GM18861 (cell line): Measurements from ENCODE around the gene USP17L21.
"Not testable (repeated sequence)": the region's sequence is repeated elsewhere in the genome, so short reads cannot be mapped to it uniquely, and the experiment has no call there.

ENCODE experiments used
- ATAC-seq: cut with Tn5 transposase; IDR thresholded peaks from one replicate; pipeline ENCODE4 v1.9.1; 2021; ENCODE audit not compliant: unreplicated experiment

USP17L21 gene

DNA sequence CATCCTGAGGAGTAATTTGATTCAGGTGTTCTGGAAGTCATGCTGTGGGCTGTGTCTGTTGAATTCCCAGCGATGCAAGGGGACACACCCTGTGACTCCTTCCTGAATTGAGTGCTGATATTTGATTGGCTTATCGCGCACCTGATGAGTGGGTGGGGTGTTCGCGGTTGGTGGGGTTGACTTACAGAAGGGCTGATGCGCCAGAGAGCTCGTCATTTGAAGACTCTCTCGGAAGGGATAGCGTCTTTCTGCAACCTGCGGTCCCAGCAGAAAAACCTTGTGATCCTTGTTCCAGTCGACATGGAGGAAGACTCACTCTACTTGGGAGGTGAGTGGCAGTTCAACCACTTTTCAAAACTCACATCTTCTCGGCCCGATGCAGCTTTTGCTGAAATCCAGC, at the start of gene USP17L21:
USP17L21 (plus strand) TSS at position 301 of the 400 bp plus-strand sequence; CDS start at position 301, 0 bp downstream.
- ATAC-seq: not testable (repeated sequence)

DNA sequence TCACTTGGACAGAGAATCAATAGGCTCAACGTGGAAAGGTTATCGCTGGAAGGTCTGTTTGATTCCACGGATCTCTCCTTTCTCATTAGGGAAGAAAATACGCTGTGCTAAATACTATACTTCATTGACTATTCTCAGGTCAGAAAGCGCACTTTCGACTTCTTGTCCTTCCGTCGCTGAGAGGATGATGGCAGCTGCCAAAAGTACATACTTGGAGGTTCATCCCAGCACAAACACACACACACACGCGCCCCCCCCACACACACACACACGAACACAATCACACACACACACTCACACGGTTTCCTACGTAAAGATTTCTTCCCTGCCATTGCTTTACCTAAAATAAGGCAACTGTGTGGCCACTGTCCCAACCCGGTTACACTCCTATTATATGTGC, 48.0 kb upstream of the USP17L21 start:
- ATAC-seq: not testable (repeated sequence)

DNA sequence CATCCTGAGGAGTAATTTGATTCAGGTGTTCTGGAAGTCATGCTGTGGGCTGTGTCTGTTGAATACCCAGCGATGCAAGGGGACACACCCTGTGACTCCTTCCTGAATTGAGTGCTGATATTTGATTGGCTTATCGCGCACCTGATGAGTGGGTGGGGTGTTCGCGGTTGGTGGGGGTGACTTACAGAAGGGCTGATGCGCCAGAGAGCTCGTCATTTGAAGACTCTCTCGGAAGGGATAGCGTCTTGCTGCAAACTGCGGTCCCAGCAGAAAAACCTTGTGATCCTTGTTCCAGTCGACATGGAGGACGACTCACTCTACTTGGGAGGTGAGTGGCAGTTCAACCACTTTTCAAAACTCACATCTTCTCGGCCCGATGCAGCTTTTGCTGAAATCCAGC, 47.6 kb upstream of the USP17L21 start, which contains the start of gene USP17L11:
USP17L11 (plus strand) TSS at position 301 of the 400 bp plus-strand sequence; CDS start at position 301, 0 bp downstream.
- not testable (repeated sequence) for ATAC-seq

GRCh38 chr4:9219852-9220251, 42.8 kb upstream of the USP17L21 start, which contains the start of gene USP17L12:
Gene USP17L12 (plus strand): TSS chr4:9220152. CDS start chr4:9220152, 0 bp downstream.
- ATAC-seq: not testable (repeated sequence)

DNA sequence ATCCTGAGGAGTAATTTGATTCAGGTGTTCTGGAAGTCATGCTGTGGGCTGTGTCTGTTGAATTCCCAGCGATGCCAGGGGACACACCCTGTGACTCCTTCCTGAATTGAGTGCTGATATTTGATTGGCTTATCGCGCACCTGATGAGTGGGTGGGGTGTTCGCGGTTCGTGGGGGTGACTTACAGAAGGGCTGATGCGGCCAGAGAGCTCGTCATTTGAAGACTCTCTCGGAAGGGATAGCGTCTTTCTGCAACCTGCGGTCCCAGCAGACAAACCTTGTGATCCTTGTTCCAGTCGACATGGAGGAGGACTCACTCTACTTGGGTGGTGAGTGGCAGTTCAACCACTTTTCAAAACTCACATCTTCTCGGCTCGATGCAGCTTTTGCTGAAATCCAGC, 38.1 kb upstream of the USP17L21 start, which contains the start of gene USP17L13:
USP17L13 (plus strand) TSS at position 301 of the 400 bp plus-strand sequence; CDS start at position 301, 0 bp downstream.
- ATAC-seq: not testable (repeated sequence)

GRCh38 chr4:9230249-9230648, 32.4 kb upstream of the USP17L21 start:
- not testable (repeated sequence) for ATAC-seq

DNA sequence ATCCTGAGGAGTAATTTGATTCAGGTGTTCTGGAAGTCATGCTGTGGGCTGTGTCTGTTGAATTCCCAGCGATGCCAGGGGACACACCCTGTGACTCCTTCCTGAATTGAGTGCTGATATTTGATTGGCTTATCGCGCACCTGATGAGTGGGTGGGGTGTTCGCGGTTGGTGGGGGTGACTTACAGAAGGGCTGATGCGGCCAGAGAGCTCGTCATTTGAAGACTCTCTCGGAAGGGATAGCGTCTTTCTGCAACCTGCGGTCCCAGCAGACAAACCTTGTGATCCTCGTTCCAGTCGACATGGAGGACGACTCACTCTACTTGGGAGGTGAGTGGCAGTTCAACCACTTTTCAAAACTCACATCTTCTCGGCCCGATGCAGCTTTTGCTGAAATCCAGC, 28.6 kb upstream of the USP17L21 start, which contains the start of gene USP17L15:
USP17L15 (plus strand) TSS at position 301 of the 400 bp plus-strand sequence; CDS start at position 301, 0 bp downstream.
- not testable (repeated sequence) for ATAC-seq

- ATAC-seq: not testable (repeated sequence)
Measured at GRCh38 chr4:9238461-9238860, 24.2 kb upstream of the USP17L21 start.

DNA sequence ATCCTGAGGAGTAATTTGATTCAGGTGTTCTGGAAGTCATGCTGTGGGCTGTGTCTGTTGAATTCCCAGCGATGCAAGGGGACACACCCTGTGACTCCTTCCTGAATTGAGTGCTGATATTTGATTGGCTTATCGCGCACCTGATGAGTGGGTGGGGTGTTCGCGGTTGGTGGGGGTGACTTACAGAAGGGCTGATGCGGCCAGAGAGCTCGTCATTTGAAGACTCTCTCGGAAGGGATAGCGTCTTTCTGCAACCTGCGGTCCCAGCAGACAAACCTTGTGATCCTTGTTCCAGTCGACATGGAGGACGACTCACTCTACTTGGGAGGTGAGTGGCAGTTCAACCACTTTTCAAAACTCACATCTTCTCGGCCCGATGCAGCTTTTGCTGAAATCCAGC, 19.1 kb upstream of the USP17L21 start, which contains the start of gene USP17L17:
USP17L17 (plus strand) TSS at position 301 of the 400 bp plus-strand sequence; CDS start at position 301, 0 bp downstream.
- not testable (repeated sequence) for ATAC-seq

DNA sequence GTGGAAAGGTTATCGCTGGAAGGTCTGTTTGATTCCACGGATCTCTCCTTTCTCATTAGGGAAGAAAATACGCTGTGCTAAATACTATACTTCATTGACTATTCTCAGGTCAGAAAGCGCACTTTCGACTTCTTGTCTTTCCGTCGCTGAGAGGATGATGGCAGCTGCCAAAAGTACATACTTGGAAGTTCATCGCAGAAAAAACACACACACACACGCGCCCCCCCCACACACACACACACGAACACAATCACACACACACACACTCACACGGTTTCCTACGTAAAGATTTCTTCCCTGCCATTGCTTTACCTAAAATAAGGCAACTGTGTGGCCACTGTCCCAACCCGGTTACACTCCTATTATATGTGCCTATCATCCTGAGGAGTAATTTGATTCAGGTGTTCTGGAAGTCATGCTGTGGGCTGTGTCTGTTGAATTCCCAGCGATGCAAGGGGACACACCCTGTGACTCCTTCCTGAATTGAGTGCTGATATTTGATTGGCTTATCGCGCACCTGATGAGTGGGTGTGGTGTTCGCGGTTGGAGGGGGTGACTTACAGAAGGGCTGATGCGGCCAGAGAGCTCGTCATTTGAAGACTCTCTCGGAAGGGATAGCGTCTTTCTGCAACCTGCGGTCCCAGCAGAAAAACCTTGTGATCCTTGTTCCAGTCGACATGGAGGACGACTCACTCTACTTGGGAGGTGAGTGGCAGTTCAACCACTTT, 14.6 kb upstream of the USP17L21 start, which contains the start of gene USP17L18:
USP17L18 (plus strand) TSS at position 678 of the 728 bp plus-strand sequence; CDS start at position 678, 0 bp downstream.
- not testable (repeated sequence) for ATAC-seq

GRCh38 chr4:9253078-9253477, 9.6 kb upstream of the USP17L21 start, which contains the start of gene USP17L19:
Gene USP17L19 (plus strand): TSS chr4:9253378. CDS start chr4:9253378, 0 bp downstream.
- ATAC-seq: not testable (repeated sequence)

- not testable (repeated sequence) for ATAC-seq
Measured at GRCh38 chr4:9257824-9258223, 4.8 kb upstream of the USP17L21 start, which contains the start of gene USP17L20. Gene USP17L20 (plus strand): TSS chr4:9258124. CDS start chr4:9258124, 0 bp downstream.

DNA sequence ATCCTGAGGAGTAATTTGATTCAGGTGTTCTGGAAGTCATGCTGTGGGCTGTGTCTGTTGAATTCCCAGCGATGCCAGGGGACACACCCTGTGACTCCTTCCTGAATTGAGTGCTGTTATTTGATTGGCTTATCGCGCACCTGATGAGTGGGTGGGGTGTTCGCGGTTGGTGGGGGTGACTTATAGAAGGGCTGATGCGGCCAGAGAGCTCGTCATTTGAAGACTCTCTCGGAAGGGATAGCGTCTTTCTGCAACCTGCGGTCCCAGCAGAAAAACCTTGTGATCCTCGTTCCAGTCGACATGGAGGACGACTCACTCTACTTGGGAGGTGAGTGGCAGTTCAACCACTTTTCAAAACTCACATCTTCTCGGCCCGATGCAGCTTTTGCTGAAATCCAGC, 4.6 kb downstream of the USP17L21 start, which contains the start of gene USP17L22:
USP17L22 (plus strand) TSS at position 301 of the 400 bp plus-strand sequence; CDS start at position 301, 0 bp downstream.
- ATAC-seq: not testable (repeated sequence)

- not testable (repeated sequence) for ATAC-seq
Measured at GRCh38 chr4:9271719-9272118, 9.0 kb downstream of the USP17L21 start.
